UCSD-AML1 (cell line): ENCODE measurements around the gene OTX1.
"Not testable (repeated sequence)": the region's sequence is repeated elsewhere in the genome, so short reads cannot be mapped to it uniquely, and the experiment has no call there.

Source experiments
- DNase-seq: peaks from one replicate; lab custom pipeline; 2025; ENCODE audit not compliant: unreplicated experiment; lab: John Stamatoyannopoulos, UW

OTX1 gene

DNA sequence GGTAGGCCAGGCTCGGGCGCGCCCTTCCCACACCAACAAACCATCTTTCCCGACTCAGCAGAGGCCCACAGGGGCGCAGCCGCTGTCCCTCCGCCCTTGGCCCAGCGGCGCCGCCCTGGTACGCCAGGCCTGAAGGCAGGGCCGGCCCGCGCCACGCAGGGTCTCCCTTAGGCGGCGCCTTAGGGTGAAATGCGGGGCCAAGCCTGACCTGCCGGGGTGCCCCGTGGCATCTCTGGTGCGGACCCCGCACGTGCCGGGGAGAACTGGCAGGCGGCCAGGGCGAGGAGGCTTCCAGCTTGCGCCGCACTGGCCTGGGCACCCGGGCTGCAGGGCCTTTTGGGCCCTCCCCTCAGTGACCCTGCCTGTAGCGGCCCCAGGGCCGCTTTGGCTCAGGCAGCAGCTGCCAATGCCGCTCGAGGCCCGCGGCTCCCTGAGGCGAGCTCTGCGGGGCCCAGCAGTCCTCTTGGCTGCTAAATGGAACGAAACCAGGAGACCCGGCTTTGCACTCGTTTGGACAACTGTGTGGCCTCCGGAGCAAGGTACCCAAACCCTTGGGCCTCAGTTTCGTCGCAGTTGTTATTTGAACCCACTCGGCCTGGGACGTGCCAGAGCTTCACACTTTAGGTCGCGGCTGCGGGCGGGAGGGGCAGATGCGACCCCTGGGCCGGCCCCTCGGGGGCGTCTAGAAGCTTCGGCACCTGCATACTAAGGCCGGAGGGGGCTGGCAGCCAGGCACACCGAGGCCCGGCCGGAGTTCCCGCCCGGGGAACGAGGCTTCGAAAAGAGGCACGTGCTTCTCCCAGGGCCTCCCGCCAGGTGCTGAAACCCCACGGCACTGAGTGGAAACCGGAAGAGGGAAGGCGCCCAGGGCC, 8.5 kb downstream of the OTX1 start:
- DNase-seq: no peak

GRCh38 chr2:63059793-63060471, 9.3 kb downstream of the OTX1 start:
- DNase-seq: no peak

DNA sequence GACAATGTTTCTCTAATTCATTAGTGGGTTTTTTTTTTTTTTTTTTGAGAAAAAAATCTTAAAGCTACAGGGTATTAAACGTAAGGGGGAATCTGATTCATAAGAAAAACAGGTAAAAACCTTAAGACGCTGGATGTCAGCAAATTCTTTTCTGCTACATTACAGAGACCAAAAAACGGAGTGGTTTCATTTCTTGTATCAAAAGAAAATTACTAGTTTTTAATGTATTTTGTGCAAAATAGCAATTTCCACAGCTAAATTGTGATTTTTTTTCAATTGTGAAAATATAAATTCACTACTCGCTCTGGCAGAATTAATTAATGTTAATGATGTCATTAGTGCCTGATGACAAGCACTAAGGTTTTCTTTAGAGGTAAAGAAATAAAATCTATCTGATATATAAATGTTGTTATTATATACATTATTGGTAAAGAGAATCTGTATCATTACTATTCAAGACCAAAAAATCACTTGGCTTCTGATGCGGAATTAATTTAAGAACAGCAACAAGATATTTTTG, 9.9 kb downstream of the OTX1 start:
- no peak for DNase-seq

- no peak for DNase-seq
Observed at GRCh38 chr2:63064197-63064596, 13.6 kb downstream of the OTX1 start.

GRCh38 chr2:63064661-63065060, 14.0 kb downstream of the OTX1 start:
- no peak for DNase-seq

- DNase-seq: no peak
Observed at GRCh38 chr2:63066265-63066664, 15.6 kb downstream of the OTX1 start.

GRCh38 chr2:63066838-63067237, 16.2 kb downstream of the OTX1 start:
- no peak for DNase-seq

DNA sequence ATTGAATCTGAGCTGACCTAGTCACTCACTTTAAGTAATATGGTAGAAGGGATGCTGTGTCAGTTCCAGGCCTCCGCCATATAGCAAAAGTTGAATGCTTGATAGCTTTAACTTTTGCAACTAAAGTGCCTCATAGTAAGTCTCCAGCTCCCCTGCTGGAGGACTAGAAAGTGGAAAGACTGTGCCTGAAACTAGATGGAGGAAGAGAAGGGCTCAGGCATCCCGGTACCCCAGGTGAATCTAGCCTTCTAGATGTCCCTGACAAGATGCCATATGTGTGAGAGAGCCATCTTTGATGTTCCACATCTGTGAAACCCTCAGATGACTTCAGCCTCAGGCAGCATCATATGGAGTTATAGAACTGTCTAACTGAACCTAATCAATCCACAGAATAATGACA, 21.0 kb downstream of the OTX1 start:
- no peak for DNase-seq

- no peak for DNase-seq
Observed at GRCh38 chr2:63073994-63074393, 23.4 kb downstream of the OTX1 start.

GRCh38 chr2:63074399-63074798, 23.8 kb downstream of the OTX1 start:
- DNase-seq: not testable (repeated sequence)

- DNase-seq: peak; percentile 25
Observed at GRCh38 chr2:63078852-63079606, 28.4 kb downstream of the OTX1 start.

GRCh38 chr2:63081404-63081803, 30.8 kb downstream of the OTX1 start:
- no peak for DNase-seq

DNA sequence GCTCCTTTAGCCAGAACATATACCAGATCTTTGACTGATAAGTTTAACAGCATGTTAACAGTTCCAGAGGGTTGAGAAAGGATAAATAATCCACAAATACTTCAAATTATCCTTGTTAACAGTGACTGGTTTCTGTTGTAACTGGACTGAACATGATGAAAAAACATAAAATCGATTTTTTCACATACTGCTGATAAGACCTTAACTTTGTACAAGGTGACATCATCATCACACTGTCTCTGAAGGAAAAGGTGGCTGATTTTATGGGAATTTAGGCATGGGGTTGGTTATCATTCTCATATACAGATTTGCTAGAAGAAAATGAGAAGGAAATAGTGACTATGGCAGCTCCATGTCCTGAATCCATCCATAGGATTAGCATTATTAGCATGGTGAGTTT, 36.1 kb downstream of the OTX1 start:
- no peak for DNase-seq

GRCh38 chr2:63092401-63092800, 41.8 kb downstream of the OTX1 start:
- no peak for DNase-seq

GRCh38 chr2:63092857-63093256, 42.2 kb downstream of the OTX1 start:
- DNase-seq: no peak

DNA sequence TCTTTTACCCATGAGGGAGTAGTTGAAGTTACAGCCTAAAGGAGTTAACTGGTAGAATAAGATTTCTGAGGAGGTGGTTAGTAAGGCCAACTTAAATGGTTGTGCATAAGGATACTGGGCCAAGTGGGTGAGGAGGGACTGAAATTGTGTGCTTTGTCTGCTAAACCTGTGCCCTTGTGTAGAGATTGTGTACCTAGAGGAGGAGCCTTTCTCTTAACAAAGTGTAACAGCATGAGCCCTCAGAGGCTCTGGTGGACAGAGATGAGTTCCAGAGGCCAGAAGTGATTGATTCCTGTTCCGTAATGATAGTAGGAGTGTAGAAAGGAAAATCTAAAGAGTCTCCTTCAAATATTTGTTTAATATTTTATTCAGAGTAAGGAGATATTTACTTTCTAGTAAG, 42.9 kb downstream of the OTX1 start:
- no peak for DNase-seq

DNA sequence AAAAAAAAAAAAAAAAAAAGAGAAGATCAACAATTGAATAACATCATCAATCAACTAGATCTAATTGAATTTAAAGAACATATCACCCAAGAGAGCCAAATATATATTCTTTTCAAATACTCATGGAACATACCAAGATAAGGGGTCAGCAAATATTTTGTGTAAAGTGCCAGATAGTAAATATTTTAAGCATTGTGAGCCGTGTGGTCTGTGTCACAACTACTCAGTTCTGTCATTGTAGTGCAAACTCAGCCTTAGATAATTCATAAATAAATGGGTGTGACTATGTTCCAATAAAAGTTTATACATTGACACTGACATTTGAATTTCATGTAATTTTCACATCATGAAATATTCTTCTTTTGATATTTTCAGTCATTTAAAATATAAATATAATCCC, 45.9 kb downstream of the OTX1 start:
- no peak for DNase-seq

DNA sequence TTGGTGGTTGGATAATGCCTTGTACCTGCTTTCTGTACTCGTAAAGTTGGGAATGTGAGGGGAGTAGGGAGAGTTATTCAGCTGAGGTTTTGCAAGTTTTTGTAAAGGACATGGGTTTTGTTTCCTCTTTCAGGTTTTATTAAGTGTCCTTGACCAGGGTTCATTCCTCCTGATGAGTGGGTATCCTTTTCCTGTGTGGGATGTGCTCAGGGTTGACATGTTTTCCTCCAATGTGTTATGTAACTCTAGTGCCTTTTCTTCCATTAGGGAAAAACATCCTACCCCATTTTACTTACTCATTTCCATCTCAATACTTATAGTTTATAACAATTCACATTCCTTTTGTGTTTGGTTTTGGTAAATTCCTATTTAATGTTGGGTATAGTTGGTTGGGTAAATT, 48.4 kb downstream of the OTX1 start:
- DNase-seq: no peak

DNA sequence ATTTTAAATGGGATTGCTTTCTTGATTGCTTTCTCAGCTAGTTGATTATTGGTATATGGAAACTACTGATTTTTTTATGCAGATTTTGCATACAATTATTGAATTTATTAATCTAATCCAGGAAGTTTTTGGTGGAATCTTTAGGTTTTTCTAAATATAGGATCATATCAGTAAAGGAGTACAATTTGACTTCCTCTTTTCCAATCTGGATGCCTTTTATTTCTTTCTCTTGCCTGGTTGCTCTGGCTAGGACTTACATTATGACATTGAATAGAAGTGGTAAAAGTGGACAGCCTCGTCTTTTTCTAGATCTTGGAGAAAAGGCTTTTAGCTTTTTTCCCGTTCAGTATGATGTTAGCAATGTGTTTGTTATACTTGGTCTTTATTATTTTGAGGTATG, 51.3 kb downstream of the OTX1 start:
- no peak for DNase-seq

GRCh38 chr2:63104482-63104881, 53.9 kb downstream of the OTX1 start:
- no peak for DNase-seq
